ENCODE results near the gene TP63. TPM values are rescaled to one million over a fixed set of nuclear protein-coding genes. Genes with fewer than 3 reads are reported as not detected.

Gene TP63
- total and polyA plus RNA-seq, 2 donors (not counting 3 experiments of a cell fraction or from before 2014, with no cell fraction given), result not detected

- CTCF ChIA-PET, result no interaction called here
- Histone ChIP-seq H3K9me1 (replicated peaks; ENCODE audit: control insufficient read depth, extremely low read depth, insufficient read depth, low read length) (no peaks in the 10 kb centered on the region), H3K4me2 (ENCODE audit: insufficient read depth, low read length) (no peak overlapping the region), H3K27me3 (ENCODE audit: control insufficient read depth in 2 of 2, insufficient read depth in 2 of 2, low read length in 2 of 2) (no peaks in the 10 kb centered on the region), H4K20me1 (replicated peaks; ENCODE audit: control insufficient read depth, extremely low read depth, insufficient read depth, low read length) (no peaks in the 10 kb centered on the region), H2AFZ (ENCODE audit: low read depth, low read length) (no peak overlapping the region), H3K79me2 (ENCODE audit: control insufficient read depth, insufficient read depth, low read length) (no peaks in the 10 kb centered on the region), H3K36me3 (ENCODE audit: control insufficient read depth in 2 of 2, extremely low read depth in 1 of 2, insufficient read depth in 2 of 2, low read length in 2 of 2) (no peaks in the 10 kb centered on the region), H3K4me1 (ENCODE audit: control insufficient read depth, extremely low read depth, insufficient read depth, low read length) (no peaks in the 10 kb centered on the region), H3K27ac (ENCODE audit: insufficient read depth, low read depth, low read length) (no peak overlapping the region), H3K9ac (replicated peaks; ENCODE audit: extremely low read depth, insufficient read depth, low read length) (no peak overlapping the region), H3K4me3 (replicated peaks in 1 of 3; ENCODE audit: insufficient read depth in 1 of 3, low read depth in 1 of 3, low read length in 3 of 3) (no peak overlapping the region), H3K9me3 (replicated peaks; ENCODE audit: control insufficient read depth, insufficient read depth, low read length) (peaks cover 4% of the 10 kb centered on the region)
- no peak for DNase-seq (ENCODE audit: low read depth, low spot score)
- no peak for FAIRE-seq
- intact Hi-C loops (cut with micrococcal nuclease), result no loop called here
- POLR2A ChIA-PET, result no interaction called here
- dilution Hi-C loops (cut with MboI; ENCODE audit: extremely low pct_ligation_motif_present, low sequenced_read_pairs), result no loop called here
- no peak for TF ChIP-seq MYC (IDR thresholded peaks at IDR 0.05; ENCODE audit: low read depth, low read length)
- TF ChIP-seq FOS (IDR thresholded peaks at IDR 0.05; ENCODE audit: borderline replicate concordance, insufficient read depth, low read length), result no peak
- TF ChIP-seq MAX (IDR thresholded peaks at IDR 0.05; ENCODE audit: insufficient read depth, insufficient read length), result no peak
- no peak for TF ChIP-seq EZH2 (IDR thresholded peaks at IDR 0.05; ENCODE audit: borderline replicate concordance, low read depth, low read length, severe bottlenecking)
- TF ChIP-seq, protein P1, sequence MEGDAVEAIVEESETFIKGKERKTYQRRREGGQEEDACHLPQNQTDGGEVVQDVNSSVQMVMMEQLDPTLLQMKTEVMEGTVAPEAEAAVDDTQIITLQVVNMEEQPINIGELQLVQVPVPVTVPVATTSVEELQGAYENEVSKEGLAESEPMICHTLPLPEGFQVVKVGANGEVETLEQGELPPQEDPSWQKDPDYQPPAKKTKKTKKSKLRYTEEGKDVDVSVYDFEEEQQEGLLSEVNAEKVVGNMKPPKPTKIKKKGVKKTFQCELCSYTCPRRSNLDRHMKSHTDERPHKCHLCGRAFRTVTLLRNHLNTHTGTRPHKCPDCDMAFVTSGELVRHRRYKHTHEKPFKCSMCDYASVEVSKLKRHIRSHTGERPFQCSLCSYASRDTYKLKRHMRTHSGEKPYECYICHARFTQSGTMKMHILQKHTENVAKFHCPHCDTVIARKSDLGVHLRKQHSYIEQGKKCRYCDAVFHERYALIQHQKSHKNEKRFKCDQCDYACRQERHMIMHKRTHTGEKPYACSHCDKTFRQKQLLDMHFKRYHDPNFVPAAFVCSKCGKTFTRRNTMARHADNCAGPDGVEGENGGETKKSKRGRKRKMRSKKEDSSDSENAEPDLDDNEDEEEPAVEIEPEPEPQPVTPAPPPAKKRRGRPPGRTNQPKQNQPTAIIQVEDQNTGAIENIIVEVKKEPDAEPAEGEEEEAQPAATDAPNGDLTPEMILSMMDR (IDR thresholded peaks at IDR 0.05; ENCODE audit: extremely low read depth in 1 of 2, insufficient read depth in 1 of 2, low read depth in 1 of 2, low read length in 2 of 2), result no peak
- no TSS peak for BruUV-seq (replicated peaks)
These were observed 44.1 kb upstream of the TP63 start for GRCh38 chr3:189586941-189587663.

All from endothelial cell of umbilical vein (primary cell).